ENCODE results near the gene CANT1.
A peak's percentile ranks its signal among the peaks of the same experiment; 100 is the strongest.

Gene CANT1

DNA sequence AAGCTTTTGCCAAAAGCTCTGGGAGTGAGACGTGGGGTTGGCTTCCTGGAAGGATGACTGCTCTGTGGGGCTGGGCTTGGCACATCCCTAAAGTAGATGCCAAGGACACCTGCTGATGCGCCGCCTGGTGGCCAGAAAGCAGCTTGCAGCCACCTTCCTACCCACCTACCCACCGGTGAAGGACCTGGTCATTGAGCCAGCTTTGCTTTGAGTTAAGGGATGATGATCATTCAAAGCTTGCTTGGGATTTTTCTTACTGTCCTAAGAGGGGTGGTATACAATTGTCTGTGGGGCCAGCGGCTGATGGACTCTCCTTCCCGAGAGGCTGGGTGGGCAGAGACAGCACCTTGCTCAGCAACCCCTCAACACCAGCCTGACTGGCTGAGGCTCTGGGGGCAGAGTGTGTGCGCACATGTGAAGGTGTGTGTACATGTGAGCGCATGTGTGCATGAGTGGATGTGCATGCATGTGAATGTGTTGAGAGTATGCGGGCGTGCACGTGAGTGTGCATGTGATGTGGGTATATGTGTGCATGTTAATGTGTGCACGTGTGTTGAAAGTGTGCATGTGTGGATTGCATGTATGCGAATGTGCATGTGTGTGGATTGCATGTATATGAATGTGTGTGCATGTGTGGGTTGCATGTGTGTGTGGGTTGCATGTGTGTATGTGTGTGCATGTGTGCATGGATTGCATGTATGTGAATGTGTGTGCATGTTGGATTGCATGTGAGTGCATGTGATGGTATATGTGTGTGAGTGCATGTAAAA lies 33.0 kb upstream of the CANT1 start:
- no peaks in the 10 kb centered on the region for H4K20me1 ChIP-seq (ENCODE audit: insufficient read depth, low read length)
- H3K9ac ChIP-seq (ENCODE audit: low read length) = no peak overlapping the region
- H3K27ac ChIP-seq (ENCODE audit: low read length) = no peak overlapping the region
- no peaks in the 10 kb centered on the region for H3K9me3 ChIP-seq (ENCODE audit: insufficient read depth, low read length)
- no peak overlapping the region for H3K4me2 ChIP-seq (ENCODE audit: low read length)
- H2AFZ ChIP-seq (ENCODE audit: low read depth, low read length) = no peak overlapping the region
- H3K4me1 ChIP-seq (ENCODE audit: low read length) = no peaks in the 10 kb centered on the region
- TF ChIP-seq EZH2phosphoT487 (IDR thresholded peaks at IDR 0.05; ENCODE audit: low read depth) = no peak
- TF ChIP-seq, protein P1, sequence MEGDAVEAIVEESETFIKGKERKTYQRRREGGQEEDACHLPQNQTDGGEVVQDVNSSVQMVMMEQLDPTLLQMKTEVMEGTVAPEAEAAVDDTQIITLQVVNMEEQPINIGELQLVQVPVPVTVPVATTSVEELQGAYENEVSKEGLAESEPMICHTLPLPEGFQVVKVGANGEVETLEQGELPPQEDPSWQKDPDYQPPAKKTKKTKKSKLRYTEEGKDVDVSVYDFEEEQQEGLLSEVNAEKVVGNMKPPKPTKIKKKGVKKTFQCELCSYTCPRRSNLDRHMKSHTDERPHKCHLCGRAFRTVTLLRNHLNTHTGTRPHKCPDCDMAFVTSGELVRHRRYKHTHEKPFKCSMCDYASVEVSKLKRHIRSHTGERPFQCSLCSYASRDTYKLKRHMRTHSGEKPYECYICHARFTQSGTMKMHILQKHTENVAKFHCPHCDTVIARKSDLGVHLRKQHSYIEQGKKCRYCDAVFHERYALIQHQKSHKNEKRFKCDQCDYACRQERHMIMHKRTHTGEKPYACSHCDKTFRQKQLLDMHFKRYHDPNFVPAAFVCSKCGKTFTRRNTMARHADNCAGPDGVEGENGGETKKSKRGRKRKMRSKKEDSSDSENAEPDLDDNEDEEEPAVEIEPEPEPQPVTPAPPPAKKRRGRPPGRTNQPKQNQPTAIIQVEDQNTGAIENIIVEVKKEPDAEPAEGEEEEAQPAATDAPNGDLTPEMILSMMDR (IDR thresholded peaks at IDR 0.05; ENCODE audit: low read depth, low read length) = peak; percentile 70
- no peaks in the 10 kb centered on the region for H3K79me2 ChIP-seq (ENCODE audit: low read length)
- no peak overlapping the region for H3K4me3 ChIP-seq (ENCODE audit: low read length)
- H3K36me3 ChIP-seq (replicated peaks; ENCODE audit: low read depth, low read length) = no peaks in the 10 kb centered on the region
- no peaks in the 10 kb centered on the region for H3K27me3 ChIP-seq (ENCODE audit: low read depth, low read length)

DNA sequence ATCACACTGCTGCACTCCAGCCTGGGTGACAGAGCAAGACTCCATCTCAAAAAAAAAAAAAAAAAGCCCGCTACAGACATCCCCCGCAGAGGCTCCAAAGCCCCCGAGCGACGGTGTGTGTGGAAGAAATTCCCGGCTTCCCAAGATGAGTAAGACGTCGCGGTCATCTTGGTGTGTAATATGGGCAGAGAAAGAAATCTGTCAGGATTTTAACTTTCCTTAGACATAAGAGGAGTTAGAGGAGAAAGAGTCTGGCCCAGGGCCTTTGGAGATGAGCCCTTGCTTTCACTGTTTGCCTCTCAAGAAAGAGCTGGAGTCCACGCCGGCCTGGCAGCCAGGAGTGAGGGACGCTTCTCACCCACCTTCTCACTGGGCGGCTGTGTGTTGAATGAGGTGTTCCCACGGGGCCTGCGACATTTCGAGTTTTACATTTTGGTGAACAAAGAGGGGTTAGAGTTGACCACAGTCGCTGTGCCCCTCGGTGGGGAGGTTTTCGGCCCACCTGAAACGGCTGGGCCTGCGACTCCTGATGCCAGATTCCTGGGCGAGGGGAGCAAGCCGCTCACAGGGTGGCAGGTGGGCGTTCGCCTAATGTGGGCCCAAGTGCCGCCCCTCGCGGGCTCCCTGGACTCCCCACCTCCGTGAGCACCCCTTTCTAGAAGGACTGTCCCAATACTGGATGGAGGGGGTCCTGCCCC lies 32.3 kb upstream of the CANT1 start:
- H3K27me3 ChIP-seq (ENCODE audit: low read depth, low read length) = no peaks in the 10 kb centered on the region
- H3K4me3 ChIP-seq (ENCODE audit: low read length) = no peak overlapping the region
- no peaks in the 10 kb centered on the region for H3K36me3 ChIP-seq (replicated peaks; ENCODE audit: low read depth, low read length)
- no peaks in the 10 kb centered on the region for H3K9me3 ChIP-seq (ENCODE audit: insufficient read depth, low read length)
- H3K27ac ChIP-seq (ENCODE audit: low read length) = no peak overlapping the region
- H3K4me1 ChIP-seq (ENCODE audit: low read length) = no peaks in the 10 kb centered on the region
- no peak overlapping the region for H3K9ac ChIP-seq (ENCODE audit: low read length)
- H3K4me2 ChIP-seq (ENCODE audit: low read length) = no peak overlapping the region
- TF ChIP-seq, protein P1 (IDR thresholded peaks at IDR 0.05; ENCODE audit: low read depth, low read length) = no peak
- no peak for TF ChIP-seq EZH2phosphoT487 (IDR thresholded peaks at IDR 0.05; ENCODE audit: low read depth)
- no peaks in the 10 kb centered on the region for H3K79me2 ChIP-seq (ENCODE audit: low read length)
- H4K20me1 ChIP-seq (ENCODE audit: insufficient read depth, low read length) = no peaks in the 10 kb centered on the region
- H2AFZ ChIP-seq (ENCODE audit: low read depth, low read length) = no peak overlapping the region

DNA sequence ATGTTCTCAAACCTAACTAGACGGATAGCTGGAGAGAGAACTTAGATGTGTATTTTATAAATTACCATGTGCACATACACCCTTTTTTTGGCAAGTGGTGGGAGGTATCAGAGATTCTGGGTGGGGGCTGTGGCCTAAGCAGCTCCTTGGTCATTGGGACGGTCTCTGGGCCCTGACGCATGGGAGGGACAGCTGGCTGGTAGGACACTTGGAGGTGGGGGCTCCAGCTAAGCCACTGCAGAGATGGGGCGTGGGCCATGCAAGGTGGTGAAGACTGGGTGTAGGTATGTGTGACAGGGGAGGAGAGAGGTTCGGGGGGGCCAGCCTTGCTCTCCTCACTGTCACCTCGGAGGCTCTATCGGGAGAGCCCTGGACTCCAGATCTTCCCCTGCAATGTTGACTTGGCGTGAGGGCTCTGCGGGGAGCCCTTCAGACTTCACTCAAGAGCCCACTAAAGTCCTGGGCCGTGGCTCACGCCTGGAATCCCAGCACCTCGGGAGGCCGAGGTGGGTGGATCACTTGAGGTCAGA lies 31.5 kb upstream of the CANT1 start:
- Histone ChIP-seq H3K36me3 (replicated peaks; ENCODE audit: low read depth, low read length) (no peaks in the 10 kb centered on the region), H3K4me2 (ENCODE audit: low read length) (no peak overlapping the region), H3K4me1 (ENCODE audit: low read length) (no peaks in the 10 kb centered on the region), H3K9ac (ENCODE audit: low read length) (no peak overlapping the region), H2AFZ (ENCODE audit: low read depth, low read length) (no peak overlapping the region), H3K27ac (ENCODE audit: low read length) (no peak overlapping the region), H3K79me2 (ENCODE audit: low read length) (no peaks in the 10 kb centered on the region), H4K20me1 (ENCODE audit: insufficient read depth, low read length) (no peaks in the 10 kb centered on the region), H3K4me3 (ENCODE audit: low read length) (no peak overlapping the region), H3K9me3 (ENCODE audit: insufficient read depth, low read length) (no peaks in the 10 kb centered on the region), H3K27me3 (ENCODE audit: low read depth, low read length) (no peaks in the 10 kb centered on the region)
- no peak for TF ChIP-seq EZH2phosphoT487 (IDR thresholded peaks at IDR 0.05; ENCODE audit: low read depth)
- TF ChIP-seq, protein P1 (IDR thresholded peaks at IDR 0.05; ENCODE audit: low read depth, low read length) = no peak

DNA sequence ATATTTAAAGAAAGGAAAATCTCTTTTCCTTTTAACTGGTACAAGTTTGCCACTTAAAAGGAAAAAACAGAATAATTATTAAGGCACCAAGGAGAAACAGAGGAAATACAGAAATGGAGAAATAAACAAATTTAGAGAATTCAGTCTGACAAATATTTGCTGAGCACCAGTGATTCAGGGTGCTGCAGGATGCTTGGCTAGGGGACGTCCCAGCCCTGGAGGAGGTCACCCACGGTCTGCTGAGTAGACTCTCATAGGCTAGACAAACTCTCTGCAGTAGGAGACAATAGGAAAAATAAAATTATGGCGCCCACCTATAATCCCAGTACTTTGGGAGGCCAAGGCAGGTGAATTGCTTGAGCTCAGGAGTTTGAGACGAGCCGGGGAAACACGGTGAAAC lies 30.3 kb upstream of the CANT1 start:
- Histone ChIP-seq H3K36me3 (replicated peaks; ENCODE audit: low read depth, low read length) (no peaks in the 10 kb centered on the region), H3K4me2 (ENCODE audit: low read length) (no peak overlapping the region), H3K27me3 (ENCODE audit: low read depth, low read length) (no peaks in the 10 kb centered on the region), H2AFZ (ENCODE audit: low read depth, low read length) (no peak overlapping the region), H3K9me3 (ENCODE audit: insufficient read depth, low read length) (no peaks in the 10 kb centered on the region), H4K20me1 (ENCODE audit: insufficient read depth, low read length) (no peaks in the 10 kb centered on the region), H3K4me1 (ENCODE audit: low read length) (no peaks in the 10 kb centered on the region), H3K79me2 (ENCODE audit: low read length) (no peaks in the 10 kb centered on the region), H3K27ac (ENCODE audit: low read length) (no peak overlapping the region), H3K9ac (ENCODE audit: low read length) (no peak overlapping the region), H3K4me3 (ENCODE audit: low read length) (no peak overlapping the region)
- no peak for TF ChIP-seq EZH2phosphoT487 (IDR thresholded peaks at IDR 0.05; ENCODE audit: low read depth)
- TF ChIP-seq, protein P1 (IDR thresholded peaks at IDR 0.05; ENCODE audit: low read depth, low read length) = no peak

Data from OCI-LY3 (cell line).